CD14-positive monocyte (primary cell): Measurements from ENCODE around the gene KLC1. TPM values are rescaled to one million over a fixed set of nuclear protein-coding genes. Genes with fewer than 3 reads are reported as not detected.

Source experiments
- DNase-seq, 3 donors: peaks; one replicate each; pipeline ENCODE4 v3.0.0-alpha.2; 2011 to 2022
- H2AFZ ChIP-seq: 2 replicates; pipeline ENCODE4 v1.6.0; 2012; ENCODE audit warnings: mild to moderate bottlenecking, low read depth, low read length, inconsistent platforms; ENCODE audit not compliant: insufficient read depth, poor library complexity, severe bottlenecking
- H3K27ac ChIP-seq, 2 donors: 1 replicate in 1 of 2; 2 replicates in 1 of 2; pipeline ENCODE4 v1.5.1; 2012 to 2013; ENCODE audit warnings: low read length in 2 of 2, control low read depth in 1 of 2, inconsistent platforms in 1 of 2, low read depth in 1 of 2, mild to moderate bottlenecking in 1 of 2
- H3K27me3 ChIP-seq, 2 donors: one replicate each; pipeline versions ENCODE4 v1.6.0 to v1.6.1; 2011 to 2013; ENCODE audit warnings: low read length in 2 of 2; ENCODE audit not compliant: control insufficient read depth in 2 of 2, insufficient read depth in 2 of 2
- H3K36me3 ChIP-seq, 2 donors: replicated peaks in 1 of 2; 1 replicate in 1 of 2; 2 replicates in 1 of 2; pipeline versions ENCODE4 v1.5.1 to v1.6.1; 2012 to 2013; ENCODE audit warnings: low read length in 2 of 2, control low read depth in 1 of 2, inconsistent platforms in 1 of 2, mild to moderate bottlenecking in 1 of 2; ENCODE audit not compliant: insufficient read depth in 2 of 2, control insufficient read depth in 1 of 2
- H3K4me1 ChIP-seq, 2 donors: 1 replicate in 1 of 2; 2 replicates in 1 of 2; pipeline versions ENCODE4 v1.5.1 to v1.6.1; 2012 to 2013; ENCODE audit warnings: low read length in 2 of 2, control low read depth in 1 of 2, inconsistent platforms in 1 of 2, mild to moderate bottlenecking in 1 of 2, moderate library complexity in 1 of 2; ENCODE audit not compliant: insufficient read depth in 2 of 2, control insufficient read depth in 1 of 2
- H3K4me2 ChIP-seq: replicated peaks from 2 replicates; pipeline ENCODE3; 2012; ENCODE audit warnings: low read length, moderate library complexity, mild to moderate bottlenecking; ENCODE audit not compliant: poor library complexity, severe bottlenecking; ENCODE audit errors: extremely low read depth
- H3K4me3 ChIP-seq, 3 experiments: fragments of 200-600 bp in 1 of 3; sonication (generic) in 1 of 3; replicated peaks in 1 of 3; 1 replicate in 2 of 3; 2 replicates in 1 of 3; pipeline ENCODE4 v1.5.1; 2011 to 2013; ENCODE audit warnings: low read length in 3 of 3, mild to moderate bottlenecking in 3 of 3, control low read depth in 2 of 3, low read depth in 2 of 3, inconsistent platforms in 1 of 3, moderate library complexity in 1 of 3
- H3K79me2 ChIP-seq: 2 replicates; pipeline ENCODE4 v1.6.0; 2012; ENCODE audit warnings: mild to moderate bottlenecking, control low read depth, inconsistent platforms, low read length, moderate library complexity; ENCODE audit not compliant: insufficient read depth
- H3K9ac ChIP-seq: 2 replicates; pipeline ENCODE4 v1.6.0; 2017; ENCODE audit warnings: low read length, mild to moderate bottlenecking; ENCODE audit not compliant: insufficient read depth, poor library complexity, severe bottlenecking
- H3K9me3 ChIP-seq, 2 donors: replicated peaks in 1 of 2; 1 replicate in 1 of 2; 2 replicates in 1 of 2; pipeline versions ENCODE4 v1.5.1 to v1.6.1; 2012 to 2013; ENCODE audit warnings: low read length in 2 of 2, control low read depth in 1 of 2; ENCODE audit not compliant: control insufficient read depth in 1 of 2, insufficient read depth in 1 of 2
- H4K20me1 ChIP-seq: 2 replicates; pipeline ENCODE4 v1.6.0; 2012; ENCODE audit warnings: mild to moderate bottlenecking, low read length, control low read depth, moderate library complexity; ENCODE audit not compliant: insufficient read depth
- H3K27ac Mint-ChIP-seq, 7 donors: one replicate each; pipeline ENCODE4 v1.8.0; 2020; ENCODE audit warnings: mild to moderate bottlenecking in 7 of 7, mixed read lengths in 7 of 7, moderate library complexity in 6 of 7, inconsistent platforms in 2 of 7
- H3K27me3 Mint-ChIP-seq, 3 donors: one replicate each; pipeline ENCODE4 v1.8.0; 2021 to 2022; ENCODE audit warnings: low read depth in 3 of 3, mild to moderate bottlenecking in 3 of 3, mixed read lengths in 3 of 3, moderate library complexity in 3 of 3, inconsistent platforms in 1 of 3
- H3K36me3 Mint-ChIP-seq, 2 donors: one replicate each; pipeline ENCODE4 v1.8.0; 2020; ENCODE audit warnings: mixed read lengths in 2 of 2, inconsistent platforms in 1 of 2, mild to moderate bottlenecking in 1 of 2
- H3K4me1 Mint-ChIP-seq: one replicate; pipeline ENCODE4 v1.8.0; 2020; ENCODE audit warnings: mild to moderate bottlenecking, mixed read lengths
- H3K4me3 Mint-ChIP-seq, 2 donors: one replicate each; pipeline ENCODE4 v1.8.0; 2020; ENCODE audit warnings: mild to moderate bottlenecking in 2 of 2, mixed read lengths in 2 of 2, moderate library complexity in 1 of 2
- H3K9me3 Mint-ChIP-seq, 7 donors: one replicate each; pipeline ENCODE4 v1.8.0; 2020 to 2022; ENCODE audit warnings: mixed read lengths in 7 of 7, mild to moderate bottlenecking in 6 of 7, moderate library complexity in 6 of 7, inconsistent platforms in 2 of 7
- WGBS: methylation state at CpG from one replicate; pipeline ENCODE4 v1.1.5; 2013; ENCODE audit warnings: missing lambda C conversion rate; ENCODE audit not compliant: insufficient coverage; 5-methylcytosine and 5-hydroxymethylcytosine counted together
- intact Hi-C, 2 donors: fragments of 100-400 bp; cut with micrococcal nuclease; formaldehyde crosslinking; loops; one replicate each; pipeline versions ENCODE4 v1.15.0 to v1.15.1; 2023
- polyA plus RNA-seq, 3 donors: library from polyadenylated mRNA; depleted of rRNA in 1 of 3; unstranded in 2 of 3; stranded (reverse) in 1 of 3; fragments of 300-500 nt in 2 of 3; fragments of >200 nt in 1 of 3; fragmentation: Illumina TruSeq in 2 of 3; gene quantifications; 1 replicate in 2 of 3; 2 replicates in 1 of 3; pipeline ENCODE4 v1.2.3, GENCODE V29; 2012 to 2021
- TF ChIP-seq, protein P1 (sequence below): fragments of 200-600 bp; IDR thresholded peaks from one replicate; pipeline ENCODE4 v1.8.0; 2022; ENCODE audit warnings: antibody characterized with exemption, mild to moderate bottlenecking

The KLC1 gene
- polyA plus RNA-seq, 3 donors, result 41.5 to 108 (median 46.6) TPM

GRCh38 chr14:103718572-103718971, 89.6 kb downstream of the KLC1 start:
- Histone ChIP-seq H2AFZ (no peak overlapping the region), H3K79me2 (peaks cover 42% of the 10 kb centered on the region), H3K9ac (no peak overlapping the region), H3K4me1 (peaks cover 16 to 26% of the 10 kb centered on the region in 2 donors), H3K27ac (no peak overlapping the region), H3K4me2 (no peak overlapping the region), H3K36me3 (no peaks in the 10 kb centered on the region), H4K20me1 (peaks cover 57% of the 10 kb centered on the region), H3K4me3 (no peak overlapping the region), H3K27me3 (no peaks in the 10 kb centered on the region), H3K9me3 (no peaks in the 10 kb centered on the region)
- H3K4me1 Mint-ChIP-seq, result peaks cover 26% of the 10 kb centered on the region
- no peak for DNase-seq
- H3K27ac Mint-ChIP-seq, result no peak overlapping the region
- intact Hi-C loops, result loop anchor here in 1 of 2 donors (5.0 kb wide), 1 partner anchor 91 kb away; the partner anchor contains the start of gene KLC1
- peaks cover 0 to 2% (median 0%) of the 10 kb centered on the region in 3 donors for H3K27me3 Mint-ChIP-seq
- no peak overlapping the region for H3K4me3 Mint-ChIP-seq
- H3K9me3 Mint-ChIP-seq, result no peaks in the 10 kb centered on the region
- TF ChIP-seq, protein P1, sequence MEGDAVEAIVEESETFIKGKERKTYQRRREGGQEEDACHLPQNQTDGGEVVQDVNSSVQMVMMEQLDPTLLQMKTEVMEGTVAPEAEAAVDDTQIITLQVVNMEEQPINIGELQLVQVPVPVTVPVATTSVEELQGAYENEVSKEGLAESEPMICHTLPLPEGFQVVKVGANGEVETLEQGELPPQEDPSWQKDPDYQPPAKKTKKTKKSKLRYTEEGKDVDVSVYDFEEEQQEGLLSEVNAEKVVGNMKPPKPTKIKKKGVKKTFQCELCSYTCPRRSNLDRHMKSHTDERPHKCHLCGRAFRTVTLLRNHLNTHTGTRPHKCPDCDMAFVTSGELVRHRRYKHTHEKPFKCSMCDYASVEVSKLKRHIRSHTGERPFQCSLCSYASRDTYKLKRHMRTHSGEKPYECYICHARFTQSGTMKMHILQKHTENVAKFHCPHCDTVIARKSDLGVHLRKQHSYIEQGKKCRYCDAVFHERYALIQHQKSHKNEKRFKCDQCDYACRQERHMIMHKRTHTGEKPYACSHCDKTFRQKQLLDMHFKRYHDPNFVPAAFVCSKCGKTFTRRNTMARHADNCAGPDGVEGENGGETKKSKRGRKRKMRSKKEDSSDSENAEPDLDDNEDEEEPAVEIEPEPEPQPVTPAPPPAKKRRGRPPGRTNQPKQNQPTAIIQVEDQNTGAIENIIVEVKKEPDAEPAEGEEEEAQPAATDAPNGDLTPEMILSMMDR, result no peak
- 77% methylated on average over 13 of the region's 16 CpGs for WGBS
- H3K36me3 Mint-ChIP-seq, result peaks cover 12 to 15% of the 10 kb centered on the region in 2 donors

DNA sequence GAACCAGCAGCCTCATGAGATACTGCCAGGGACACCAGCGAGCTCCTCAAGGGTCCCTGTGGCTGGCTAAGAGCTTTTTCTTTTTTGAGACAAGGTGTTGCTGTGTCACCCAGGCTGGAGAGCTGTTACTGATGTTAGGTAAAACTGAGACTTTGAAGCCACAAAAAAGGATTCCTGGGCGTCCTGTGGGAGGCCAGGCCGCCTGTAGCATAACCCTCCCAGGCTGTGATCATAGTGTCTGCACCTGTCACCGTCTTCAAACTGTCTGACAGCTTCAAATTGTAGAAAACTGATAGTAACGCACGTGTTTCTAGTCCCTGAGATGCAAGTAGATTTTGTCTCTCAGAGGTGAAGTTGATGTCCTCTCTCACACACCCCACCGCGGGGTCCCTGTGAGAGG, 90.7 kb downstream of the KLC1 start:
- 96% methylated on average over 6 of the region's 8 CpGs for WGBS
- no peak overlapping the region for H3K4me3 Mint-ChIP-seq
- H3K36me3 ChIP-seq, result peaks cover 0 to 4% of the 10 kb centered on the region in 2 donors
- peaks cover 12 to 15% of the 10 kb centered on the region in 2 donors for H3K36me3 Mint-ChIP-seq
- TF ChIP-seq, protein P1, result no peak
- no peak overlapping the region for H3K4me2 ChIP-seq
- no peak overlapping the region for H3K9ac ChIP-seq
- no peaks in the 10 kb centered on the region for H3K9me3 Mint-ChIP-seq
- no peak overlapping the region for H3K27ac ChIP-seq
- peaks cover 10 to 15% of the 10 kb centered on the region in 2 donors for H3K4me1 ChIP-seq
- DNase-seq, result no peak
- no peaks in the 10 kb centered on the region for H3K27me3 ChIP-seq
- no peak overlapping the region for H3K4me3 ChIP-seq
- H3K27ac Mint-ChIP-seq, result no peak overlapping the region
- intact Hi-C loops, result loop anchor here in 1 of 2 donors (5.0 kb wide), 1 partner anchor 92 kb away; the partner anchor contains the start of gene KLC1
- no peak overlapping the region for H2AFZ ChIP-seq
- peaks cover 0 to 2% (median 0%) of the 10 kb centered on the region in 3 donors for H3K27me3 Mint-ChIP-seq
- peaks cover 32% of the 10 kb centered on the region for H3K79me2 ChIP-seq
- H4K20me1 ChIP-seq, result peaks cover 52% of the 10 kb centered on the region
- peaks cover 15% of the 10 kb centered on the region for H3K4me1 Mint-ChIP-seq
- H3K9me3 ChIP-seq, result no peaks in the 10 kb centered on the region
